Mesenteric fat pad (tissue), 1 donor: ENCODE results near the gene LCN6. TPM values are rescaled to one million over a fixed set of nuclear protein-coding genes. Genes with fewer than 3 reads are reported as not detected.
"Not testable (repeated sequence)": the region's sequence is repeated elsewhere in the genome, so short reads cannot be mapped to it uniquely, and the experiment has no call there.

Experiments
- DNase-seq: peaks from one replicate; pipeline ENCODE4 v3.0.0-alpha.2; 2020; ENCODE audit warnings: low spot score
- total RNA-seq: library from RNA; stranded (reverse); fragmentation: NEBNext Ultra II Directional; extraction: Animal tissue kit (Norgen Biotek cat#: 25700); gene quantifications from one replicate; pipeline ENCODE4 v1.2.1, GENCODE V29; 2021
- donor health status: DM: yes; HTN: yes; CAD: no.

The LCN6 gene
- total RNA-seq, 1 donor from 2014 or later = 16.2 TPM

- no peak for DNase-seq
These were observed 36.1 kb upstream of the LCN6 start for GRCh38 chr9:136784249-136784996.

GRCh38 chr9:136782452-136782851, 34.1 kb upstream of the LCN6 start:
- no peak for DNase-seq

- DNase-seq = no peak
These were observed 31.5 kb upstream of the LCN6 start for GRCh38 chr9:136779808-136780207.

GRCh38 chr9:136777359-136777758, 29.0 kb upstream of the LCN6 start:
- no peak for DNase-seq

GRCh38 chr9:136776947-136777346, 28.6 kb upstream of the LCN6 start:
- DNase-seq = no peak

GRCh38 chr9:136775191-136775590, 26.9 kb upstream of the LCN6 start:
- DNase-seq = no peak

- DNase-seq = no peak
These were observed 26.2 kb upstream of the LCN6 start for GRCh38 chr9:136774416-136775045.

GRCh38 chr9:136773386-136774044, 25.2 kb upstream of the LCN6 start:
- no peak for DNase-seq

- no peak for DNase-seq
These were observed 23.6 kb upstream of the LCN6 start for GRCh38 chr9:136771907-136772415.

- no peak for DNase-seq
These were observed 21.4 kb upstream of the LCN6 start for GRCh38 chr9:136769710-136770191.

- peak; percentile 67 for DNase-seq
These were observed 18.2 kb upstream of the LCN6 start for GRCh38 chr9:136766410-136767120.

GRCh38 chr9:136765745-136766409, 17.6 kb upstream of the LCN6 start:
- DNase-seq = peak; percentile 67

- no peak for DNase-seq
These were observed 16.7 kb upstream of the LCN6 start for GRCh38 chr9:136765041-136765440.

GRCh38 chr9:136764301-136764891, 16.1 kb upstream of the LCN6 start, which contains the start of gene LCN15:
TSS of gene LCN15 (minus strand) at chr9:136764518. CDS start at chr9:136764488, 30 bp downstream.
- DNase-seq = no peak

GRCh38 chr9:136763649-136764035, 15.3 kb upstream of the LCN6 start:
- no peak for DNase-seq

GRCh38 chr9:136762915-136763648, 14.8 kb upstream of the LCN6 start:
- no peak for DNase-seq

GRCh38 chr9:136762221-136762691, 13.9 kb upstream of the LCN6 start:
- no peak for DNase-seq

- DNase-seq = no peak
These were observed 13.2 kb upstream of the LCN6 start for GRCh38 chr9:136761545-136761981.

GRCh38 chr9:136760834-136761544, 12.7 kb upstream of the LCN6 start:
- DNase-seq = not testable (repeated sequence)
